H54 (cell line): ENCODE results near the gene ASB6.

Experiments used
- DNase-seq: peaks from one replicate; pipeline ENCODE4 v3.0.0; 2011; ENCODE audit warnings: low spot score, mixed read lengths; ENCODE audit not compliant: insufficient read length
- FAIRE-seq: peaks from 3 replicates; lab custom pipeline; 2011; peaks lifted over from hg19 to GRCh38; lab: Jason Lieb, UNC
- POLR2A ChIP-seq: IDR thresholded peaks from 2 replicates; pipeline ENCODE4 v1.6.1; 2011; ENCODE audit warnings: low read depth, mild to moderate bottlenecking, low read length

ASB6 gene

DNA sequence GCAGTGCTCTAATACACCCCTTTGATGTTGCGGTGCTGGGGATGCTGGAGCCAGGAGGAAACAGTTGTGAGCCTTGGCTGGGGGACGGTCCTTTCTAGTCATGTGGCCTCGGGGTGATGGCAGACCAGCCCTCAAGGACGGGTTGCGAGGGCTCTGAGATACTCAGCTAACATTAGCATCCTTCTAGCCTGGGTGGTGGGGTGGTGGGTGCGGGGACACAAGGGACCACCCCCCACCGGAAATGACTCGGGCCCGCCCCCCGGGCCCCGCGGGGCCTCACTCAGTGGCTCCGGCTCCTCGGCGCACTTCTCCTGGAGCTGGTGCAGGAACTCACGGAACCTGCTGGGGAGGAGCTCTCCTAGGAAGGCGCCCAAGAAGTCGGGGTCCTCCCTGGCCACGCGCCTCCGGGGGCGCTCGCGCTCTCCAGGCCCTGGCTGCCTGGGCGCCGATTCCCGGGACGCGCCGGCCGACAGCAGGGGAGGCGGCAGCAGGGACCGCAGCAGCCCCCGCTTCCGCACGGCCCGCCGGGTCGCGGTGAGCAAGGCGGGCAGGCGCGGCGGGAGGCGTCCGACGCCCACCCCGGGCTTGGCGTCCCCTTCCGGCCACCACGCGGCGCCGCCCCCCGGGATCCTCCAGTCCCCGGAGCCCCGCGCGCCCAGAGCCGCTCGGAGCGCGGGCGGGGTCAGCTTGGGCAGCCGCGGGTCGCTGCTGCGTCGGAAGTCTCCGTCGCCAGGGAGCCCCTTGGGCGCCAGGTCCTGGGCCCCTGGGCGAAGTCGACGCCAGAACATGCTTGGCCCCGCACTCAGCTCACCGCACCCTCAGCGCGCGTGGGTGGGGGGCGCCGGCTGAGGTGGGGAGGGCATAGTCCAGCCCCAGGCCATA is 21.9 kb downstream of the ASB6 start:
- FAIRE-seq, result no peak
- TF ChIP-seq POLR2A, result no peak
- DNase-seq, result no peak

DNA sequence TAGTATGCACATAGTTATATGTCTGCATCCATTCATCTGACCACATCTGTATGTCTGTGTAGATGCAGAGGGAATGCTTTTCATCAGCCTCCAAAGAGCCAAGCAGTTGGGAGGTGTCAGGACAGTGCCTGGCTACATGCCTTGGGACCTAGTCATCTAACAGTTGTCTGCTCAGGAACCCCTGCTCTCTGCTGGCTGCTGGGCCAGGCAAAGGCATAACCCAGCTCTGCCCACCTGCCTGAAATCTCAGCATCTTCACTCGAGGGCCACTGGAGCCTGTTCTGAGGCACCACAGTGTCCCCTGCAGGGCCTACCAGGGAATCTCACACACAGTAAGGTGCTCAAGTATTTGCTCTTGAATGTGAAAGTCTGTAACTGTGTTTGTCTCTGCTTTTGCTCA is 24.8 kb downstream of the ASB6 start:
- FAIRE-seq, result peak; percentile 91
- no peak for TF ChIP-seq POLR2A
- peak; percentile 67 for DNase-seq

DNA sequence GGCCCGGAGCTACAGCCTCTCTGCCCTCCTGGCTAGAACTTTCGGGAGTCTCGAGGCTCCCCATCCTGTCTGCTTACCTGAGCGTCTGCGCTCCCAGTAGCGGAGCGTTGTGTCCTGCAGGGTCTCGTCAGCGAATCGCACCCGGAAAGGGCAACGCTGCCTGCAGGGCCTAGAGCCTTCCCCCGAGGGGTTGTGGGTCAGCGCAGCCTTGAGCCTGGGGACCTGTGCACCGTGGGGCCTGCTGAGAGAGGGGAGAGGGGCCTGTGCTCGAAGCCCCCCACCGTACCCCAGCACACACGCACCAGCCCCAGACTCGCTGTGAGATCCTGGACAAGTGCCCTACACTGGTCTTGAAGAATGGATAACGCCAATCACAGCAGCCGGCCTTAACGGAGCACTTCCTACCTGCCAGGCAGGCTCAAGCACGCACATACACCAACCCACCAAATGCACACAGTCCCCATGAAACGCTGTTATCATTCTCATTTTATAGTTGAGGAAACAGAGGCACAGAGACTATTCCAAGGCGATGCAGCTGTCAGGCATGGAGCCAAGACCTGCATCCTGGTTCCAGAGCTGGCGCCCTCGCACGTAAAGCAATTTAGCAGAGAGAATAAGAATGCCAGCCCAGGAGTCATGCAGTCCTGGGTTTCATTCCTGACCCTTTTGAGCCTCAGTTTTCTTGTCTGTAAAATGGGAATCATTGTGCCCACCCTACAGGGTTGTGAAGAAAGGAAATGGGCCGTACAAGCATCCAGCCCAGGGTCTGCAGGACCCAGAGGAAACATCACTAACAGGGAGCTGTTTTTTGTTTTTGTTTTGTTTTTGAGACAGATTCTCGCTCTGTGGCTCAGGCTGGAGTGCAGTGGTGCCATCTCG is 26.3 kb downstream of the ASB6 start:
- DNase-seq (no peak), FAIRE-seq (no peak)
- TF ChIP-seq POLR2A, result no peak

DNA sequence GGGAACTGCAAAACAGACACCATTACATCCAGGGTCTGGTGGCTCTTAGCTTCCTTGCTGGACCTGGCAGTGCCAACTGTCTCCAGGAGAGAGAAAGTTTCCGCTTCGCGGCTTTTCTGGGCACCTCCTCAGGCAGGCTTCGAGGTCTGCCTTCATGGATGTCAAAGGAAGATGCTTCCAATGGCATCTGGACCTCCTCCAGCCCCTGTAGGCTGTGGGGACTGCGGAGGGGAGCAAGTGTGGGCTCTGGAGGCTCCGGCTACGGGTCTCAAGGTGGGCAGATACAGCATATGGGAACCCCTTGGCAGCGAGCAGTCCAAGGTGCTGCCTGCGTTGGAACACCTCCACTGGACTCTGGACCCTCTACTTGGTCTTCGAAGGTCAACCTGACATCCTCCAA is 27.0 kb downstream of the ASB6 start:
- no peak for TF ChIP-seq POLR2A
- FAIRE-seq (no peak), DNase-seq (no peak)

DNA sequence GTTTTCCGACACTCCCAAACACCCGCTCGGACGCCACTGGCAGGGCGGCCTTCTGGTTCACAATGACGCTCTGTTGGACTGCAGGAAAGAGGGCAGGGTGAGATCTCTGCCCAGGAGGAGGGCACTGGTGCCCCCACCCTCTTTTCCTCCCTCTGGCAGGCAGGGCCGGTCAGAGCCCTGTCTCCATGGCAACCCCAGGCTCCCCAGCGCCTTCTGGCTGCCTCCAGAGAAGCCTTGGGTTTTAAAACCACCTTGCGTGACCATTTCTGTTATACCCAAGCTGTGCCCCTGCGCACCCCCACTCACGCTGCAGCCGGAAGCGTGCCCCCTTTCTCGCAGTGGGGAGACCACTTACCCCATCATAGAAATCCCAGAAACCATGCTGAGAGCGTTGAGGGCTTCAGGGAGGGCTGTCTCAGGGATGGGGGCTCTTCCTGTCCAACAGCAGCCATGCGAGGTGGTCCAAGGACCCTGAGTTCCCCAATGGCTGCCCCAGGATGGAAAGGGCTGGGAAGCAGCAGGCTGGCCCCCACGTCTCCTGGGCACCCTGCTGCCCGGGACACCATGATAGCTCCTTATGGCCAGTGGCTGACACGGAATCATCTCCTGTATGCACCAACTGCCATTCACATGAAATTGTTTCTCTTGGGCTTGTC is 28.3 kb downstream of the ASB6 start:
- TF ChIP-seq POLR2A, result no peak
- DNase-seq, result no peak
- FAIRE-seq, result no peak

DNA sequence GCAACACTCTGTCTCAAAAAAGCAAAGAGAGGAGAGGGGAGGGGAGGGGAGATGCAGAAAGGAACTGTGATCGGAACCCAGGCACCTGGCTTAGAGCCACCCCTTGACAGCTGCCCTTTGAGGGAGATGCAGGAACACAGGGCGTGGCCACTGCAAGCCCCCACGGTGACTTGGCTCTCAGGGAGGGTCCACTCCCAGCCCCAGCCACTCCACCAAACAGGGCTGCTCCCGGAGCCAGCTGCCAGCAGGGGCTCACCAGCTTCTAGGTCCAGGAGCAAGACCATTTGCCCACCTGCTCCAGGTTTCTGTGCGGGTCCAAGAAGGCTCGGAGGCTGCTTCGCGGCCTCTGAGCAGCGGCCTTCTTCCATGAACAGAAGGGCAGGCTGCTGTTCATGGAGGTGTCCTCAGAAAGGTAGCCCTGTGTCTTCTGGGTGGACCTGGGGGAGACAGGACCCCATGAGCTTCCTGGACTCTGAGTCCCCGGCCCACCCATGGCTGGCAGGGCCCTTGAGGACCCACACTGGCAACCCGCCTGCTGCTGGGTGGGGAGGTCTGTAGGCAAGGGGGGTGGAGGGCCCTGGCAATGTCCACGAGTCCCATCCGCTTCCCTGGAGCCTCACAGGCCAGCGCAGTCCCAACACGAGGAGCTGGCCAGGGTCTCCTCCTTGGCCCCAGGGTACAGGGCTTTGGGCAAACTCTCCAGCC is 29.0 kb downstream of the ASB6 start:
- DNase-seq, result no peak
- FAIRE-seq, result no peak
- TF ChIP-seq POLR2A, result no peak

DNA sequence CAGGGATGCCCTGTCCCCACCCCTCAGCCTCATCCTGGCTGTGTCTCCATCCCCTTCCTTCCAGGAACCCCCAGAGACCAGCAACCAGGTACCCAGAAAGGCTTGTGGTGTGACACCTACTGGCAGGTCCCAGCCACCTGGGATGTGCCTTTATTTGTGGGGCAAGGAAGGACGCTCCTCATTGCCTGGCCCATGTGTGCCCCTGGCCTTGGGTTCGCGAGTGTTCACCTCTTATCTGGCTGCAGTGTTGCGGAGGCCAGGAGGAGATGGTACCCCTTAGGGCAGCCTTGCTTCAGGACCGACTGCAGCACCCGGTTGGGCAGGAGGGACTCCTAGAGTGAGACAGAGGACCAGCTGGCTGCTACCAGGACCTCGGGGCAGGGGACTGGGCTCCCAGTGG is 29.8 kb downstream of the ASB6 start:
- no peak for FAIRE-seq
- no peak for DNase-seq
- TF ChIP-seq POLR2A, result no peak

DNA sequence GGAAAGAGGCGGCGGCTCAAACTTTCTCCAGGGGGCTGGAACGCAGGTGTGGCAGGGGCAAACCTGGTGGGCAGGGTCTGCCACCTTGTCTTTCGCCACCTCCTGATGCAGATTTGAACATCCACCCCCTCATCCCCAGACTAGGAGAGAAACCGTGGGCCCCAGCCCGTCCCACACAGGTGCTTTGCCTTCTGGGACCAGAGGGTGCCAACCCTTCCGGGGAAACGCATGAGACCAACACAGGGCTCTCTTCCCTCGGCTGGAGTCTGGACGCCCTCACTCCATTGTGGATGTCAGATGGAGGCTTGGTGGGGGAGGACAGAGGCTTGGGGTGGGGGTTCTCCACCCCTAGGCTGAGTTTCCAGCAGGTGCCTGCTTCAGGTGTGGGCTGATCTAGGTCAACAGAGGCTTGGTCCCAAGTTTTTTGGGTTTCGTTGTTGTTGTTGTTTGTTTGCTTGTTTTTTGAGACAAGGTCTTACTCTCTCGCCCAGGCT is 30.6 kb downstream of the ASB6 start:
- FAIRE-seq, result no peak
- no peak for DNase-seq
- no peak for TF ChIP-seq POLR2A

DNA sequence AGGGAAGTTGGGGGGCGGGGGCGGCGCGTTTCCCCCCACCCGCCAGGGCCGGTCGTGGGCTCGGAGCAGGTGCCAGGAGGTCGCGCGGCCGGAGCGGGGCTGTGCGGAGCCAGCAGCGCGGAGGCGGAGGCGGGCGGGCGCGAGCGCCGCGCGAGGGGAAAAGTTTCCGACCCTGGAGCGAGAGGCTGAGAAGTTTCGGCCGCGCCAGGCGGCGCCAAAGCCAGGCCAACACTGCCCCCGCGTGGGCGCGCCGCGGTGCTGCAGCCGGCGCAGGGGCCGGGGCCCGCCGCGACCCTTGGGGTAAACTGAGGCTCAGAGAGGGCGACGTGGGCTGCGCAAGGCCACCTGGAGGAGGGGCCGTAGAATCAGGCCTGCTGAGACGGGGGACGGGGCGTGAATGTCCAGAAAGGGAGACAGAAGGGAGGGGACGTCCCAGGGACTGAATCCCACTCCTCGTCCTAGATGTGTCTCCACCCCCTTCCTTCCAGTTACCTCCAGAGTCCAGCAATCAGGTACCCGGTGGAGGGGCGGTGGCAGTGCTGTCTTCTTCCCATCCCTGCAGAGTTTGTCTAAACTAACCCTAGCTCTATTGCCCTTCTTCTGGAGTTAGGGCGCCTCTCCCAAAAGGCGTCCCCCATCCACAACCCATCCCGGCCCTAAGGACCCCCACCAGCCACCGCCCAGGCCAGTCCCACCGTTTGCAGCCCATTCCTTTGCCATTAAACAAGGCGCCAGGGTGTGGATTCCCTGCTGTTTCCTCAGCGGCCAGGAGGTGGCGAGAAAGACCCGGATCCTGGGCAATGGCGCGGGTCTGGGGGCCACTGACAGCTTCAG is 31.3 kb downstream of the ASB6 start:
- DNase-seq, result peak; percentile 69
- no peak for TF ChIP-seq POLR2A
- no peak for FAIRE-seq

DNA sequence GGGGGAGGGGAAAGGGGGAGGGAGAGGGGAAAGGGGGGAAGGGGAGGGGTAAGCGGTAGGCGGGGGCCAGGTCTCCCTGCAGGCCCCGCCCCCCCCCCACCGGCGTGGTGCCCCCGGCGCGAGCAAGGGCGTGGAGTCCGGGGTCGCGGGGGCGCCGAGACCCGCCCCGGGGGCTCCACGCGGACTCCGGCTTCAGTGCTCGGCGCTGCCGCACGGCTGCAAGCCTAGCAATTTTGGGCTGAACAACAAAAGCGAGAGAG is 31.8 kb downstream of the ASB6 start:
- DNase-seq, result no peak
- no peak for FAIRE-seq
- TF ChIP-seq POLR2A, result no peak

DNA sequence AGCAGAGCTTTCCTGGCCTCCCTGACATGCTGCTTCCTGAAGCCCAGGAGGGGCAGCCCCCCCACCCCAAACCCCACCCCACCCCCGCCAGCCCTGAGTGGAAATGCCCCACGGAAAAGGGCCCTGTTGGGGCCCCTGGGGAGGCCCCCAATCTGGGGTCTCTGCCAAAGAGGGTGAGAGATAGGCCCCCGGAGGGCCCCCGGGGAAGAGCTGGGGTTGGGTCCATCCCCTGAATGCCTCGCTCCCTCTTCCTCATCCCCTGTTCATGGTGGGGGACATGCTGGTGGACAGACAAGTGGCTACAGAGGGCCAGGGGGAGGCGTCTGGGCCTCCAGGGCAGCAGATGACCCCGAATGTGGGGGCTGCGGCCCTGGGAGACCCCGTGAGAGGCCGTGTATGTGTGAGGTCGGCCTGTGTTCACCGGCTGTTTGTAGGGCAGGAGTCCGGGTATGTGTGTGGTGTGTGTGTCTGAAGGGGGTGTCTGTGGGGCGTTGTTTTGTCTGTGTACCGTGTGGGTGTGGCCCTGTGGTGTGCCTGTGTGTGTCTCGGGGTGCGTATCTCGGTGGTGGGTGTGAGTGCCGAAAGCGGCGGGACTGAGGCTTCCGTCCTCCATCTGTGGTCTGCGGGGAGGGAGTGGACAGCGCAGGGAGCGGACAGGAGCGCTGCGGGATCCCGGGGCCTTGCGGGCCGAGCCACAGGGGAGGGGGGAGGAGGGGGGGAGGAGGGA is 32.3 kb downstream of the ASB6 start:
- FAIRE-seq, result no peak
- no peak for TF ChIP-seq POLR2A
- DNase-seq, result peak; percentile 59
